ENCODE data around the gene ATP8B2.
A peak's percentile ranks its signal among the peaks of the same experiment; 100 is the strongest.
"Not testable (repeated sequence)": the region's sequence is repeated elsewhere in the genome, so short reads cannot be mapped to it uniquely, and the experiment has no call there.

ATP8B2 gene

DNA sequence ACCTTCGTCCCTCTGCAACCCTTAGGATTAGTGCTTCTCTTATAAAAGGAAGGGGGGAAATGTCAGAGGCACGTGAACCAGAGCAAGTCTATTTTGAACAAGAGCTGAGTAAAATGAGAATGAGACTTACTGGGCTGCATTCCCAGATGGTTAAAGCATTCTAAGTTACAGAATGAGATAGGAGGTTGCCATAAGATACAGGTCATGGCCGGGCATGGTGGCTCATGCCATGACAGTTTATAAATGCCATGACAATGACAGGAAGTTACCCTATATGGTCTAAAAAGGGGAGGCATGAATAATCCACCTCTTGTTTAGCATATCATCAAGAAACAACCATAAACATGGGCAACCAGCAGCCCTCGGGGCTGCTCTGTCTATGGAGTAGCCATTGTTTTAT is 6.9 kb upstream of the ATP8B2 start:
- TF ChIP-seq, protein P1, sequence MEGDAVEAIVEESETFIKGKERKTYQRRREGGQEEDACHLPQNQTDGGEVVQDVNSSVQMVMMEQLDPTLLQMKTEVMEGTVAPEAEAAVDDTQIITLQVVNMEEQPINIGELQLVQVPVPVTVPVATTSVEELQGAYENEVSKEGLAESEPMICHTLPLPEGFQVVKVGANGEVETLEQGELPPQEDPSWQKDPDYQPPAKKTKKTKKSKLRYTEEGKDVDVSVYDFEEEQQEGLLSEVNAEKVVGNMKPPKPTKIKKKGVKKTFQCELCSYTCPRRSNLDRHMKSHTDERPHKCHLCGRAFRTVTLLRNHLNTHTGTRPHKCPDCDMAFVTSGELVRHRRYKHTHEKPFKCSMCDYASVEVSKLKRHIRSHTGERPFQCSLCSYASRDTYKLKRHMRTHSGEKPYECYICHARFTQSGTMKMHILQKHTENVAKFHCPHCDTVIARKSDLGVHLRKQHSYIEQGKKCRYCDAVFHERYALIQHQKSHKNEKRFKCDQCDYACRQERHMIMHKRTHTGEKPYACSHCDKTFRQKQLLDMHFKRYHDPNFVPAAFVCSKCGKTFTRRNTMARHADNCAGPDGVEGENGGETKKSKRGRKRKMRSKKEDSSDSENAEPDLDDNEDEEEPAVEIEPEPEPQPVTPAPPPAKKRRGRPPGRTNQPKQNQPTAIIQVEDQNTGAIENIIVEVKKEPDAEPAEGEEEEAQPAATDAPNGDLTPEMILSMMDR (IDR thresholded peaks at IDR 0.05; ENCODE audit: extremely low read depth, insufficient read depth, missing control alignments), result no peak
- DNase-seq (ENCODE audit: low spot score), result no peak
- in situ Hi-C loops (cut with MboI; ENCODE audit: low pct_unique_long_range_greater_than_20kb, low sequenced_read_pairs, unreplicated experiment), result no loop called here

DNA sequence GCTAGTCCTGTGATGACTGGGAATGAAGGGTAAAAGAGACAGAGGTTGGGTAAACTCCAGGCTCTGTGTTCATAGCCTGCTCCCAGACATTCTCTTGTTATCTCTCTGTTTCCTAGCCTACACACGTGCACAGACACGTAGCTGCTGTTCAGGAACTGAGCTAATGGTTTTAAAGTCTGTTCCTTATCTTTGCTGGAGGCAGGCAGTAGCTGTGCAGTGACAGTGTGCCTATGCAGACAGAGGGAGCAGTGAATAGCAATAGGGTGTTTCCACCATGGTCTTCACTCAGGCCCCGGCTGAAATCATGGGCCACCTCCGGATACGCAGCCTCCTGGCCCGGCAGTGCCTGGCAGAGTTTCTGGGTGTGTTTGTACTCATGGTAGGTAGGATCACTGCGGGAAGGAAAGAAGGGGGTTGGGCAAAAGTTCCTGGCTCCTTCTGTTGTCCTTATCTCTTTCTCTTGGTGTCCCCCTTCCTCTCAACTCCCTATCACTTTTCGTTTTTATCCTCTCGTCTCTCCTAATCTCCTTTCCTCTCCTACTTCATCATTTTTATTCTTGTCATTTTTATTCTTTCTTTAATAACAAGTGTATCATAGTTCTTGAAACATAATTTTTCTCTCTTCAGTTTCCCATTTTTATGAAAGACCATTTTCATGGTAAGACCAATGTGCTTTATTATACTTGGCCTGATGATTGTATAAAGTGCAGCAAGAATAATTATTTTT is 4.3 kb upstream of the ATP8B2 start, which contains the start of gene AQP10:
TSS of gene AQP10 (plus strand) at position 212 of the 727 bp plus-strand sequence. CDS start at position 275, 63 bp downstream.
- no peak for DNase-seq (ENCODE audit: low spot score)
- TF ChIP-seq, protein P1 (IDR thresholded peaks at IDR 0.05; ENCODE audit: extremely low read depth, insufficient read depth, missing control alignments), result no peak
- in situ Hi-C loops (cut with MboI; ENCODE audit: low pct_unique_long_range_greater_than_20kb, low sequenced_read_pairs, unreplicated experiment), result no loop called here

GRCh38 chr1:154321609-154321934 is 3.8 kb upstream of the ATP8B2 start:
- DNase-seq (ENCODE audit: low spot score); in situ Hi-C loops (cut with MboI; ENCODE audit: low pct_unique_long_range_greater_than_20kb, low sequenced_read_pairs, unreplicated experiment): not testable (repeated sequence)

DNA sequence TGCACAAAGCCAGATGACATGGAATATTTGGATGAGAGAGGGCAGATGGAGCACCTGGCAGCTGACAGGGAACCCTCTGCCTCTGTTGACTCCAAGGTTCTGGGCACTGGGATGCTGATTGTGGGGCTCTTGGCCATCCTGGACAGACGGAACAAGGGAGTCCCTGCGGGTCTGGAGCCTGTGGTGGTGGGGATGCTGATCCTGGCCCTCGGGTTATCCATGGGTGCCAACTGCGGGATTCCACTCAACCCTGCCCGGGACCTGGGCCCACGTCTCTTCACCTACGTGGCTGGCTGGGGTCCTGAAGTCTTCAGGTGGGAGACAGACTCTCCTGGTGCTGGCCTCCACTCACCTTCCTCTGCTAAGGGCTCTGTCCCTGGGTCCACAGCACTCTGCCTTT is 1.8 kb upstream of the ATP8B2 start:
- TF ChIP-seq, protein P1 (IDR thresholded peaks at IDR 0.05; ENCODE audit: extremely low read depth, insufficient read depth, missing control alignments), result no peak
- DNase-seq (ENCODE audit: low spot score), result no peak
- in situ Hi-C loops (cut with MboI; ENCODE audit: low pct_unique_long_range_greater_than_20kb, low sequenced_read_pairs, unreplicated experiment), result no loop called here

DNA sequence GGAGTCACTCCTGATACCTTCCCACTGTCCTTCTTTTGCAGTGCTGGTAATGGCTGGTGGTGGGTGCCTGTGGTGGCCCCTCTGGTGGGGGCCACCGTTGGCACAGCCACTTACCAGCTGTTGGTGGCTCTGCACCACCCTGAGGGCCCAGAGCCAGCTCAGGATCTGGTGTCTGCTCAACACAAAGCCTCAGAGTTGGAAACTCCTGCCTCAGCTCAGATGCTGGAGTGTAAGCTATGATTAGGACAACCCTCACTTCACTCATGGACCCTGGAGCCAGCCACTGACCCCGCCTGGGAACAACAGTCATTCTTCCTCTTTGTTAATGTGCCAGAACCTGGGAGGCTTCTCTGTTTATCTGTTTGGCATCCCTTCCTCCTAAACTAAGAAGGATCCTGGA is 1.1 kb upstream of the ATP8B2 start:
- TF ChIP-seq, protein P1 (IDR thresholded peaks at IDR 0.05; ENCODE audit: extremely low read depth, insufficient read depth, missing control alignments), result no peak
- in situ Hi-C loops (cut with MboI; ENCODE audit: low pct_unique_long_range_greater_than_20kb, low sequenced_read_pairs, unreplicated experiment), result no loop called here
- no peak for DNase-seq (ENCODE audit: low spot score)

- DNase-seq (ENCODE audit: low spot score), result peak; percentile 47
- TF ChIP-seq, protein P1 (IDR thresholded peaks at IDR 0.05; ENCODE audit: extremely low read depth, insufficient read depth, missing control alignments), result peak; percentile 25
- in situ Hi-C loops (cut with MboI; ENCODE audit: low pct_unique_long_range_greater_than_20kb, low sequenced_read_pairs, unreplicated experiment), result no loop called here
Measured at GRCh38 chr1:154325583-154326545, 539 bp downstream of the ATP8B2 start.
